GM10266 (cell line): ENCODE measurements around the gene ZNF565.

ENCODE experiments used
- DNase-seq: peaks from one replicate; pipeline ENCODE4 v3.0.0; 2012; ENCODE audit errors: extremely low spot score
- TF ChIP-seq, protein P1 (sequence below): IDR thresholded peaks from 2 replicates; pipeline ENCODE4 v1.5.1; 2012; ENCODE audit warnings: mild to moderate bottlenecking, low read depth; ENCODE audit not compliant: control insufficient read depth, insufficient read depth; ENCODE audit errors: missing control alignments

ZNF565 gene

DNA sequence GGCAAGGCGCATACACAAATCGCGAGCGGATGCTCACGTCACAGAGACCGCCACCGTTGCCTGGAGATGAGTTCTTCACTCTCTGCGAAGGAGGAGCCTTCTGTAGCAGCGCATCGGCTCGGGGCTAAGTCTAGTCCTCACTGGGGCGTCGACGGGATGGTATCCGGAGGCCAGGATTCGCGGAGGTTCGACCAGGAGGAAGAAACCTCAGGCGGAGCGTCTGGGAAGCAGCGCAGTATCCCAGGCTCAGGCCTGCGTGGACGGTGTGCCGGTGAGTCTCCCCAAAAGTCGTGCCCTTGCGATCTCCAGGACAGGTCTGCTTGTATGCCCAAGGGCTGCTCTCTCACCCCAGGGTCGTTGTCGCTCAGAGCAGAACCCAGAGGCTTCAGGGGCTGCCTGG lies 40.9 kb upstream of the ZNF565 start:
- no peak for DNase-seq
- TF ChIP-seq, protein P1, sequence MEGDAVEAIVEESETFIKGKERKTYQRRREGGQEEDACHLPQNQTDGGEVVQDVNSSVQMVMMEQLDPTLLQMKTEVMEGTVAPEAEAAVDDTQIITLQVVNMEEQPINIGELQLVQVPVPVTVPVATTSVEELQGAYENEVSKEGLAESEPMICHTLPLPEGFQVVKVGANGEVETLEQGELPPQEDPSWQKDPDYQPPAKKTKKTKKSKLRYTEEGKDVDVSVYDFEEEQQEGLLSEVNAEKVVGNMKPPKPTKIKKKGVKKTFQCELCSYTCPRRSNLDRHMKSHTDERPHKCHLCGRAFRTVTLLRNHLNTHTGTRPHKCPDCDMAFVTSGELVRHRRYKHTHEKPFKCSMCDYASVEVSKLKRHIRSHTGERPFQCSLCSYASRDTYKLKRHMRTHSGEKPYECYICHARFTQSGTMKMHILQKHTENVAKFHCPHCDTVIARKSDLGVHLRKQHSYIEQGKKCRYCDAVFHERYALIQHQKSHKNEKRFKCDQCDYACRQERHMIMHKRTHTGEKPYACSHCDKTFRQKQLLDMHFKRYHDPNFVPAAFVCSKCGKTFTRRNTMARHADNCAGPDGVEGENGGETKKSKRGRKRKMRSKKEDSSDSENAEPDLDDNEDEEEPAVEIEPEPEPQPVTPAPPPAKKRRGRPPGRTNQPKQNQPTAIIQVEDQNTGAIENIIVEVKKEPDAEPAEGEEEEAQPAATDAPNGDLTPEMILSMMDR = no peak

DNA sequence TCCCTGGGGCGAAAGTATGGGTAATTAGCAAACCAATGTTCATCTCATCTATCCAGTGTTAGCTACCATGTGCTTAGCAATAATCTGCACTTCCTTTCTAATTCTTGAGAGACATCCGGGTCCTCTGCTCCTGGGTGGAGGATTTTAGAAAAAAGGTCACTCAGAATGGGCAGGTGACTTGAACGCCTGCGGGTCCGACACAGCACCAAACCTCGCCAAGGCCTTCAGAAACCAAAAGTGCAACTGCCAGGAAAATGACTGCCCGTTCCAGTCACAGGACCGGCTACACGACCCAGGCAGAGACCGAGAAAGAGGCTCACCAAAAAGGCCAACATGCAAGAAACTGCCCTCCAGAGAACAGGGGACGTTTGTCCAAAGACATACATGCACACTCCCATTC lies 40.4 kb upstream of the ZNF565 start:
- DNase-seq = no peak
- TF ChIP-seq, protein P1 = no peak

DNA sequence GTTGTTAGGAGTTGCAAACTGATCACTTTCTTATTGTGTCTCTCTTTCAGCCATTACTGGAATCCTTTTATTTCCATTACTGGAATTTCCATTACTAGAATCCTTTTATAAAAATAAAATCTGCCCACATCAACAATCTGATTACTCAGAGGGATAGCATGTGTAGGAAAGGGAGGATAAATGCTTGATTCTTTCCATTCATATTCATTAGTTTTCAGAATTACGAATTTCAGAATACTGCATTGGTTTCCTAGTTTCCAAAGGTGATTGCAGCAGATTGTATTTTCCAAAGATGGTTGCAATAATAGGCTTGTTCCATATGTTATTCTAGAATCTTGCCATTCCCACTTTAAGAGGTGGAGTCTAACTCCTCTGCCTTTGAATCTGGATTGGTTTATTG lies 37.6 kb upstream of the ZNF565 start:
- no peak for DNase-seq
- TF ChIP-seq, protein P1 = no peak

DNA sequence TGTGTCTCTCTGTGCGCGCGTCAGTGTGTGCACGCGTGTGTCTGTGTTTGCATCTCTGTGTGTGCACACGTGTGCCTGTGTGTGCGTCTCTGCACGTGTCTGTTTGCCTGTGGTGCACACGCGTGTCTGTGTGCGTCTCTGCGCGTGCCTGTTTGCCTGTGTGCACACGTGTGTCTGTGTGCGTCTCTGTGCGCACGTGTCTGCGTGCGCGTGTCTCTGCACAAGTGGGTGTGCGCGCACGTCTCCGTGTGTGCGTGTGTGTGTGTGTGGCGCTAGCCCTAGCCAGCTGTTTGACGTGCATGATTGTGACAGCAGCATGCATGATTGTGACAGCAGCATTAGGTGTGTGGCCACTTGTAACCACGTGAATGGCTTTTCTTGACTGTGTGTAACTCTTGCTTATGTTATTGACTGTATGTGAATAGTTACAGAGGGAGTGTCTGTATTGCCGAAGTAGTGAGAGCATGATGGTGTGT lies 31.6 kb upstream of the ZNF565 start:
- TF ChIP-seq, protein P1 = no peak
- DNase-seq = no peak

DNA sequence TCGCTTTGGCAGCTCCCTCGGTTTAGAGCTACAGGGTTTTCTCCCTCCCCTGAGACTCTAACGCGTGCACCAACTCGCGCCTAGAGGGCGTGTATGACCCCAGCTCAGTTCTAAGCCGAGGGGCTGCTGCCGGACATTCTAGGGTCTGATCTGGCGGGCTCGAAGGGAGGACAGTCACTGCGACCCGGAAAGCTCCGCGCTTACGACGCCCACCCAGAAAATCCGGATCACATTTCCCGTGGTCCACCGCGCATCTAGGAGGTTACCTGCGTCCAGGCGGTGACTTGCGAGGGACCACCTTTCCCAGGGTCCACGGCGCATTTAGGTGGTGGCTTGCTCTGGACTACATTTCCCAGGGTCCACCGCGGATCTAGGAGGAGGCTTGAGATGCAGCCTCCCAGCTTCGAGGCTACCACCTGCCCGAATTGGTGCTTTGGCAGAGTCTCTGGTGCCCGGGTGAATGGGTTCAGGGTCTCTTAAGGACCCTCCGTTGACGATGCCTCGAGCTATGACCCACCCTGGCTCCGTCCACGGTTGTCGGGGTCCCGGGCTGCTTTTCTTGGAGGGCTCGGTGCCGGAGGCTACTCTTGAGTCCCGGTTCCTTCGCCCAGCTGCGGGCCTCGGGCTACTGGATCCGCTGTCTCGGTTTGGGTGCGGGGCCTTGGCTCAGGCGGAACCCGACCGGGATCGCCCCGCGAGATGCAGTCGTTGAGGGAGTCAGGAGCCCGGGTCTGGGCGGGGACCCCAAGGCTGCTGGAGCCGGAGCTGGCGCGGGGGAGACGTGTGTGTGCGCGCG lies 30.9 kb upstream of the ZNF565 start:
- no peak for DNase-seq
- TF ChIP-seq, protein P1 = no peak

DNA sequence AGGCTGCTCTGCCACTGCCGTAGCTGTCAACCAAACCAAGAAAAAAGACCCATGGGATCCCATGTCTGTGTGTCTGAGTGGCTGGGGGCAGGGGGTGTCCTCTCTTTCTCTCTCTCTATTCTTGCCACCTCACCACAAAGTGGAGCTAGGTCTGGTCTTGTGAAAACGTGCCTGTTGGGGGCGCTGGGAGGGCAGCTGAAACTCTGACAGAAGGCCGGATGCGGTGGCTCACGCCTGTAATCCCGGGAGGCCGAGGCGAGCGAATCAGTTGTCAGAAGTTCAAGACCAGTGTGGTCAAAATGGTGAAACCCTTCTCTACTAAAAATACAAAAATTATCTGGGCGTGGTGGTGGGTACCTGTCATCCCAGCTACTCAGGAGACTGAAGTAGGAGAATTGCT lies 29.6 kb upstream of the ZNF565 start:
- no peak for DNase-seq
- TF ChIP-seq, protein P1 = no peak

DNA sequence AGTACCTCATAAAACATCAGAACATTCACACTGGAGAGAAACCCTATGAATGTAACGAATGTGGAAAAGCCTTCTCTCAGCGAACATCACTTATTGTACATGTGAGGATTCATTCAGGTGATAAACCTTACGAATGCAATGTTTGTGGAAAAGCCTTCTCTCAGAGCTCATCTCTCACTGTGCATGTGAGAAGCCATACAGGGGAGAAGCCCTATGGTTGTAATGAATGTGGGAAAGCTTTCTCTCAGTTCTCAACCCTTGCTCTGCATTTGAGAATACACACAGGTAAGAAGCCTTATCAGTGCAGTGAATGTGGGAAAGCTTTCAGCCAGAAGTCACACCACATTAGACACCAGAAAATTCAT lies 22.5 kb upstream of the ZNF565 start:
- no peak for DNase-seq
- TF ChIP-seq, protein P1 = no peak
